KMS-11 (cell line): ENCODE measurements around the gene JAKMIP2.

ENCODE experiments used
- H2AFZ ChIP-seq: fragments of 200-600 bp; sonication (generic); 2 replicates; pipeline ENCODE4 v1.6.1; 2016; ENCODE audit warnings: antibody characterized with exemption, mixed run types, low read depth
- H3K27ac ChIP-seq: fragments of 200-600 bp; sonication (generic); 2 replicates; pipeline ENCODE4 v1.6.1; 2016; ENCODE audit warnings: mild to moderate bottlenecking, mixed run types
- H3K27me3 ChIP-seq: fragments of 200-600 bp; sonication (generic); 2 replicates; pipeline ENCODE4 v1.6.1; 2017; ENCODE audit warnings: mild to moderate bottlenecking, low read depth, mixed run types, moderate library complexity; ENCODE audit not compliant: insufficient read depth
- H3K36me3 ChIP-seq: fragments of 200-600 bp; sonication (generic); 2 replicates; pipeline ENCODE4 v1.6.1; 2017; ENCODE audit warnings: mild to moderate bottlenecking, mixed run types; ENCODE audit not compliant: insufficient read depth
- H3K4me1 ChIP-seq: fragments of 200-600 bp; sonication (generic); 2 replicates; pipeline ENCODE4 v1.6.1; 2016; ENCODE audit warnings: mild to moderate bottlenecking, low read depth, mixed run types; ENCODE audit not compliant: poor library complexity, severe bottlenecking
- H3K4me2 ChIP-seq: fragments of 200-600 bp; sonication (generic); 2 replicates; pipeline ENCODE4 v1.7.0; 2016; ENCODE audit warnings: mild to moderate bottlenecking, mixed run types
- H3K4me3 ChIP-seq: fragments of 200-600 bp; sonication (generic); IDR thresholded peaks from 2 replicates; pipeline ENCODE4 v1.6.1; 2017; ENCODE audit warnings: low read depth, low read length, mixed read lengths; ENCODE audit not compliant: insufficient read depth
- H3K79me2 ChIP-seq: fragments of 200-600 bp; sonication (generic); 2 replicates; pipeline ENCODE4 v1.6.1; 2016; ENCODE audit warnings: low read depth, mixed run types; ENCODE audit not compliant: insufficient read depth
- H3K9ac ChIP-seq: fragments of 200-600 bp; sonication (generic); 2 replicates; pipeline ENCODE4 v1.6.1; 2016; ENCODE audit warnings: mild to moderate bottlenecking, mixed run types
- H4K20me1 ChIP-seq: fragments of 200-600 bp; sonication (generic); 2 replicates; pipeline ENCODE4 v1.6.1; 2016; ENCODE audit warnings: mild to moderate bottlenecking, mixed run types; ENCODE audit not compliant: insufficient read depth
- TF ChIP-seq, protein P1 (sequence below): fragments of 200-600 bp; sonication (generic); conservative IDR thresholded peaks from 2 replicates; pipeline ENCODE4 v1.6.1; 2017; ENCODE audit warnings: low read depth, mild to moderate bottlenecking, antibody characterized with exemption, low read length, moderate library complexity, mixed read lengths

Gene JAKMIP2

DNA sequence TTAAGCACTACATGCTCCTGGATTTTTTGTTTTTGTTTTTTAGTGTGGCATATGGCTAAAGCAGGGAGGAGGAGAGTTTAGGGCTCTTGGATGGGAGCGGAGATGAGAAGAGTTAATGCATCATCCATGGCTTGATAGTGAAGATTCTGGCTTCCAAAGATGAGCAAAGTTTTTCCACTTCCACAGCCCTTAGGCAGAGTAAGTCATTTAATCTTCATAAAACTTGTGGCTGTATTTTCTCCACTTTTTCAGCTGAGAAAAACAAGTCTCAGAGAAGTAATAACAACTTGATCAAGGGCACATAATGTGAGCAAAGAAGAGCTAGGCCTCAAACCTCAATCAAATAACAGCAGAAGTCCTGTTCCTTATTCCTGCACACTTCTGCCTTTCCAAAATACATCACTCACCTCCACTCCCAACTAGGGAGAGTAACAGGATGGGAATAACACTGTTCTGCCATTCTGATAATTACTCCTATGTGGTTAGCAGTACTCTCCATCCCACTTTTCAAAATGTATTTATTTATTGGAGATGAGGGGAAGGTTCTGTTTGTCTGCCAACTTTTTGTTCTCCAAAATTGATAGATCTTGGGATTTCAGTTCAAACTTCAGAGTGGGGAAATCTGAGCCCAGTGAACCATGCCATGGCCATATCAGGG lies 218.9 kb downstream of the JAKMIP2 start:
- Histone ChIP-seq H3K79me2 (no peaks in the 10 kb centered on the region), H3K27me3 (no peaks in the 10 kb centered on the region), H3K4me3 (no peak overlapping the region), H3K36me3 (no peaks in the 10 kb centered on the region), H4K20me1 (no peaks in the 10 kb centered on the region), H3K4me1 (peaks cover 16% of the 10 kb centered on the region), H3K9ac (no peak overlapping the region), H3K4me2 (no peak overlapping the region), H3K27ac (no peak overlapping the region), H2AFZ (no peak overlapping the region)
- TF ChIP-seq, protein P1, sequence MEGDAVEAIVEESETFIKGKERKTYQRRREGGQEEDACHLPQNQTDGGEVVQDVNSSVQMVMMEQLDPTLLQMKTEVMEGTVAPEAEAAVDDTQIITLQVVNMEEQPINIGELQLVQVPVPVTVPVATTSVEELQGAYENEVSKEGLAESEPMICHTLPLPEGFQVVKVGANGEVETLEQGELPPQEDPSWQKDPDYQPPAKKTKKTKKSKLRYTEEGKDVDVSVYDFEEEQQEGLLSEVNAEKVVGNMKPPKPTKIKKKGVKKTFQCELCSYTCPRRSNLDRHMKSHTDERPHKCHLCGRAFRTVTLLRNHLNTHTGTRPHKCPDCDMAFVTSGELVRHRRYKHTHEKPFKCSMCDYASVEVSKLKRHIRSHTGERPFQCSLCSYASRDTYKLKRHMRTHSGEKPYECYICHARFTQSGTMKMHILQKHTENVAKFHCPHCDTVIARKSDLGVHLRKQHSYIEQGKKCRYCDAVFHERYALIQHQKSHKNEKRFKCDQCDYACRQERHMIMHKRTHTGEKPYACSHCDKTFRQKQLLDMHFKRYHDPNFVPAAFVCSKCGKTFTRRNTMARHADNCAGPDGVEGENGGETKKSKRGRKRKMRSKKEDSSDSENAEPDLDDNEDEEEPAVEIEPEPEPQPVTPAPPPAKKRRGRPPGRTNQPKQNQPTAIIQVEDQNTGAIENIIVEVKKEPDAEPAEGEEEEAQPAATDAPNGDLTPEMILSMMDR: no peak

GRCh38 chr5:147561435-147561834 lies 221.1 kb downstream of the JAKMIP2 start:
- H3K4me2 ChIP-seq: no peak overlapping the region
- no peaks in the 10 kb centered on the region for H3K4me1 ChIP-seq
- no peak overlapping the region for H2AFZ ChIP-seq
- H4K20me1 ChIP-seq: no peaks in the 10 kb centered on the region
- no peaks in the 10 kb centered on the region for H3K79me2 ChIP-seq
- no peaks in the 10 kb centered on the region for H3K36me3 ChIP-seq
- no peaks in the 10 kb centered on the region for H3K27me3 ChIP-seq
- TF ChIP-seq, protein P1: no peak
- H3K4me3 ChIP-seq: no peak overlapping the region
- no peak overlapping the region for H3K27ac ChIP-seq
- H3K9ac ChIP-seq: no peak overlapping the region

GRCh38 chr5:147560718-147561331 lies 221.7 kb downstream of the JAKMIP2 start:
- Histone ChIP-seq H3K36me3 (no peaks in the 10 kb centered on the region), H3K79me2 (no peaks in the 10 kb centered on the region), H3K4me2 (no peak overlapping the region), H3K9ac (no peak overlapping the region), H3K27ac (no peak overlapping the region), H3K4me3 (no peak overlapping the region), H3K27me3 (no peaks in the 10 kb centered on the region), H3K4me1 (no peaks in the 10 kb centered on the region), H4K20me1 (no peaks in the 10 kb centered on the region), H2AFZ (no peak overlapping the region)
- TF ChIP-seq, protein P1: no peak

DNA sequence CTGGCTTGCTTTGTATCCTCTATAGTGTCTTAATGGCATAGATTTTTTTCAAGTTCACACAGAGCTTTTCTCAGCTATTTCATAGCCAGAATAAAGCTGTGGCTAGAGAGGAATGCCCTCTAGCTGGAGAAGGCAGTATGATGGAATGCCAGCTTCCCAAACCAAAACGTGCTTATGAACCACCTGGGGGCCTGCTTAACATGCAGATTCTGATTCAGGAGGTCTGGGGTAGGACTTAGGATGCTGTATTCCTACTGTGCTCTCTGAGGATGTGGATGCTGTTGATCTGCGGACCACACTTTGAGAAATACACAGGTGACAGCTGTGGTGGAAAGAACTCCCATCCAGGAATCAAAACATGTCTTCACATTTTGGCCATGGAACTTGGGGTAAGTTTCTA lies 222.8 kb downstream of the JAKMIP2 start:
- H3K27ac ChIP-seq: no peak overlapping the region
- H3K4me1 ChIP-seq: no peaks in the 10 kb centered on the region
- no peak overlapping the region for H3K9ac ChIP-seq
- H4K20me1 ChIP-seq: no peaks in the 10 kb centered on the region
- no peak overlapping the region for H3K4me3 ChIP-seq
- TF ChIP-seq, protein P1: no peak
- H3K27me3 ChIP-seq: no peaks in the 10 kb centered on the region
- H2AFZ ChIP-seq: no peak overlapping the region
- no peak overlapping the region for H3K4me2 ChIP-seq
- H3K79me2 ChIP-seq: no peaks in the 10 kb centered on the region
- H3K36me3 ChIP-seq: no peaks in the 10 kb centered on the region
